Neuronal stem cell (in vitro differentiated cells): ENCODE data around the gene CFAP57. TPM values are rescaled to one million over a fixed set of nuclear protein-coding genes. Genes with fewer than 3 reads are reported as not detected.

ENCODE experiments used
- DNase-seq: peaks from one replicate; pipeline ENCODE4 v3.0.0-alpha.2; 2013; ENCODE audit warnings: low spot score
- H2AFZ ChIP-seq: one replicate; pipeline ENCODE4 v1.6.1; 2013; ENCODE audit warnings: mild to moderate bottlenecking, low read length, inconsistent platforms
- H2AK5ac ChIP-seq: 2 replicates; pipeline ENCODE4 v1.6.1; 2013; ENCODE audit warnings: low read depth, mild to moderate bottlenecking, inconsistent platforms, low read length, moderate library complexity, mixed read lengths
- H2BK120ac ChIP-seq: 2 replicates; pipeline ENCODE4 v1.6.1; 2013; ENCODE audit warnings: low read depth, mild to moderate bottlenecking, inconsistent platforms, low read length, moderate library complexity, mixed read lengths
- H2BK12ac ChIP-seq: one replicate; pipeline ENCODE4 v1.6.1; 2013; ENCODE audit warnings: low read length, inconsistent platforms
- H2BK15ac ChIP-seq: 2 replicates; pipeline ENCODE4 v1.6.1; 2013; ENCODE audit warnings: mild to moderate bottlenecking, low read length, inconsistent platforms, mixed read lengths
- H2BK5ac ChIP-seq: one replicate; pipeline ENCODE4 v1.6.1; 2013; ENCODE audit warnings: inconsistent platforms, mild to moderate bottlenecking, low read length, moderate library complexity
- H3K14ac ChIP-seq: one replicate; pipeline ENCODE4 v1.6.1; 2013; ENCODE audit warnings: low read length, inconsistent platforms
- H3K18ac ChIP-seq: 2 replicates; pipeline ENCODE4 v1.6.1; 2013; ENCODE audit warnings: low read length, inconsistent platforms
- H3K23ac ChIP-seq: 2 replicates; pipeline ENCODE4 v1.6.1; 2013; ENCODE audit warnings: low read depth, mild to moderate bottlenecking, mixed read lengths, low read length, inconsistent platforms; ENCODE audit not compliant: poor library complexity
- H3K27ac ChIP-seq: replicated peaks from 3 replicates; pipeline ENCODE4 v1.5.1; 2013; ENCODE audit warnings: low read length, inconsistent platforms
- H3K27me3 ChIP-seq, 3 experiments: 2 replicates each; pipeline ENCODE4 v1.6.1; 2013; ENCODE audit warnings: low read length in 3 of 3, mild to moderate bottlenecking in 2 of 3, inconsistent platforms in 1 of 3, low read depth in 1 of 3, mixed read lengths in 1 of 3, moderate library complexity in 1 of 3; ENCODE audit not compliant: control insufficient read depth in 3 of 3, insufficient read depth in 3 of 3
- H3K36me3 ChIP-seq, 2 donors: replicated peaks in 1 of 2; 2 replicates each; pipeline ENCODE4 v1.6.1; 2013; ENCODE audit warnings: low read length in 2 of 2; ENCODE audit not compliant: control insufficient read depth in 2 of 2, insufficient read depth in 2 of 2
- H3K4ac ChIP-seq: 2 replicates; pipeline ENCODE4 v1.6.1; 2013; ENCODE audit warnings: inconsistent platforms, mild to moderate bottlenecking, low read length, moderate library complexity
- H3K4me1 ChIP-seq, 2 donors: 1 replicate in 1 of 2; 2 replicates in 1 of 2; pipeline ENCODE4 v1.6.1; 2013; ENCODE audit warnings: low read length in 2 of 2, low read depth in 1 of 2; ENCODE audit not compliant: control insufficient read depth in 2 of 2, insufficient read depth in 1 of 2
- H3K4me2 ChIP-seq: one replicate; pipeline ENCODE4 v1.6.1; 2013; ENCODE audit warnings: mild to moderate bottlenecking, low read length, inconsistent platforms; ENCODE audit not compliant: insufficient read depth, poor library complexity, severe bottlenecking
- H3K4me3 ChIP-seq, 2 donors: 2 replicates each; pipeline ENCODE4 v1.5.1; 2013; ENCODE audit warnings: low read length in 2 of 2, mild to moderate bottlenecking in 2 of 2, inconsistent platforms in 1 of 2, moderate library complexity in 1 of 2
- H3K79me1 ChIP-seq: one replicate; pipeline ENCODE4 v1.6.1; 2013; ENCODE audit warnings: low read depth, mild to moderate bottlenecking, inconsistent platforms, low read length, moderate library complexity
- H3K9ac ChIP-seq: one replicate; pipeline ENCODE4 v1.6.1; 2013; ENCODE audit warnings: mild to moderate bottlenecking, low read depth, low read length, inconsistent platforms; ENCODE audit not compliant: poor library complexity
- H3K9me3 ChIP-seq, 2 donors: replicated peaks in 1 of 2; 2 replicates each; pipeline versions ENCODE3 to v1.6.1; 2013; ENCODE audit warnings: low read length in 2 of 2, mild to moderate bottlenecking in 2 of 2, inconsistent platforms in 1 of 2, low read depth in 1 of 2, mixed read lengths in 1 of 2, moderate library complexity in 1 of 2; ENCODE audit not compliant: control insufficient read depth in 2 of 2, insufficient read depth in 1 of 2
- H4K8ac ChIP-seq: one replicate; pipeline ENCODE4 v1.6.1; 2013; ENCODE audit warnings: low read depth, mild to moderate bottlenecking, inconsistent platforms, low read length, moderate library complexity
- H4K91ac ChIP-seq: one replicate; pipeline ENCODE4 v1.6.1; 2013; ENCODE audit warnings: low read length, low read depth, mild to moderate bottlenecking, inconsistent platforms; ENCODE audit not compliant: poor library complexity
- WGBS, 2 donors: extraction: QIAGEN DNeasy Blood & Tissue Kit; methylation state at CpG; one replicate each; pipeline ENCODE4 v1.1.7; 2013; ENCODE audit warnings: missing lambda C conversion rate in 2 of 2, mixed read lengths in 1 of 2; ENCODE audit not compliant: insufficient read length in 2 of 2, insufficient replicate concordance in 1 of 2; ENCODE audit errors: extremely low coverage in 2 of 2; 5-methylcytosine and 5-hydroxymethylcytosine counted together
- small RNA-seq: library from polyadenylated mRNA; stranded (forward); fragments of <200 nt; extraction: miRNeasy Mini kit (QIAGEN cat#:217004); gene quantifications from one replicate; pipeline ENCODE3, GENCODE V24; 2013; ENCODE audit not compliant: insufficient read depth

CFAP57 gene

GRCh38 chr1:43302721-43303470, 130.8 kb downstream of the CFAP57 start:
- Histone ChIP-seq H3K4me2 (no peak overlapping the region), H2BK15ac (no peak overlapping the region), H2BK5ac (no peak overlapping the region), H2AK5ac (no peak overlapping the region), H3K4me1 (peaks cover 7 to 8% of the 10 kb centered on the region in 2 donors), H2BK120ac (no peak overlapping the region), H3K23ac (no peak overlapping the region), H3K9ac (no peak overlapping the region), H3K27me3 (peaks cover 0 to 2% (median 0%) of the 10 kb centered on the region in 3 experiments), H3K79me1 (no peaks in the 10 kb centered on the region), H3K36me3 (no peaks in the 10 kb centered on the region), H2BK12ac (no peak overlapping the region), H4K8ac (no peak overlapping the region), H3K14ac (no peak overlapping the region), H3K9me3 (no peaks in the 10 kb centered on the region), H2AFZ (no peak overlapping the region), H3K4ac (no peak overlapping the region), H4K91ac (no peak overlapping the region), H3K4me3 (no peak overlapping the region), H3K27ac (no peak overlapping the region), H3K18ac (no peak overlapping the region)
- DNase-seq, result no peak
- no CpG with 5 or more reads among the region's 7 CpGs for WGBS, 2 donors

DNA sequence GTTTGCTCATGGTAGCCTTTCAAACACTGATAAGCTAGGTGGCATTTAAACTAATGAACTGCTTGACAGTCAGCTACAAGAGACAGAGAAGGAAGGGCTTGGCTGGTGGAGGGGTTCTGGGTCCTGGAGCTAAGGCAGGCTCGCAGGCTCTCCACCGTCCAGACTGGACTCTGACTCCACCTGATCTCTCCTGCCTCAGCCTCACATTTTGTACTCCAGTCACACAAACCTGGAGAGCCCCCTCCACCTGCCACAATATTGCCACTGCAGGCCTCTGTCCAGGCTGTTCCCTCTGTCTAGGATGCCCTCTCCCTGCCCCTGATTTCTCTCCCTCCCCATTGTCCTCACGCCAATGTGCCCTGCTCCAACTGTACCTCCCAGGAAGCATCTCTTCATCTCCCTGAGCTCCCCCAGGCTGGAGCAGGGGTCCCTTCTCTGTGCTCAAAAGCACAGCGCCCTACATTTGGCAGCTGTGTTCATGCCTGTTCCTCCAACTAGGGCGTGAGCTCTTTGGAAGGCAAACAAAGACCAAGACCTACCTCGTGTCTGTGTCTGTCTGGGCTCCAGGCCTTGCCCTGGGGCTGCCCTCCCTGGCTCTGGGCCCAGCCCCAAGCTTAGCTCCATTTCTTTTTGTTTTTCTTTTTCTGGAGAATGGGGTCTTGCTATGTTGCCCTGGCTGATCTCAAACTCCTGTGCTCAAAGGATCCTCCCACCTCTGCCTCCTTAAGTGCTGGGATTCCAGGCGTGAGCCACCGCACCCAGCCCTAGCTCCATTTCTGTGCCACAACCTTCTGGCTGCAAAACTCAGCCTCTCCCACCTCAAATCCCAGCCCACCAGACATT, 131.6 kb downstream of the CFAP57 start:
- H3K4ac ChIP-seq, result no peak overlapping the region
- no peak overlapping the region for H2AK5ac ChIP-seq
- H3K4me3 ChIP-seq, result no peak overlapping the region
- H2AFZ ChIP-seq, result peak overlapping the region; percentile 66
- H3K23ac ChIP-seq, result no peak overlapping the region
- H3K9ac ChIP-seq, result no peak overlapping the region
- H2BK15ac ChIP-seq, result no peak overlapping the region
- H3K9me3 ChIP-seq, result no peaks in the 10 kb centered on the region
- no CpG with 5 or more reads among the region's 8 CpGs for WGBS, 2 donors
- DNase-seq, result no peak
- no peak overlapping the region for H3K4me2 ChIP-seq
- no peak overlapping the region for H3K27ac ChIP-seq
- no peak overlapping the region for H2BK5ac ChIP-seq
- H4K8ac ChIP-seq, result no peak overlapping the region
- H3K18ac ChIP-seq, result no peak overlapping the region
- no peaks in the 10 kb centered on the region for H3K79me1 ChIP-seq
- H3K27me3 ChIP-seq, result peaks cover 0 to 2% (median 0%) of the 10 kb centered on the region in 3 experiments
- H3K36me3 ChIP-seq, result no peaks in the 10 kb centered on the region
- no peak overlapping the region for H4K91ac ChIP-seq
- H3K4me1 ChIP-seq, result peaks cover 7 to 8% of the 10 kb centered on the region in 2 donors
- no peak overlapping the region for H2BK120ac ChIP-seq
- H2BK12ac ChIP-seq, result no peak overlapping the region
- no peak overlapping the region for H3K14ac ChIP-seq

Small RNAs within 50 kb of the gene (small RNA-seq; reads per million reads assigned to genes)
- gene RNA5SP46, result not detected
